Fibroblast of pulmonary artery (primary cell): ENCODE results near the gene NIFK.
"Not testable (repeated sequence)": the region's sequence is repeated elsewhere in the genome, so short reads cannot be mapped to it uniquely, and the experiment has no call there.

ENCODE experiments used
- DNase-seq: peaks from one replicate; pipeline ENCODE4 v3.0.0-alpha.2; 2010; ENCODE audit warnings: low read depth
- H3K4me3 ChIP-seq: replicated peaks from 2 replicates; pipeline ENCODE4 v1.5.1; 2011; ENCODE audit warnings: low read depth, mild to moderate bottlenecking, control low read depth, low read length, moderate library complexity
- TF ChIP-seq, protein P1 (sequence below): IDR thresholded peaks from 2 replicates; pipeline ENCODE4 v1.5.1; 2011; ENCODE audit warnings: mild to moderate bottlenecking, control low read depth, low read length, inconsistent platforms; ENCODE audit errors: missing control alignments

NIFK gene

DNA sequence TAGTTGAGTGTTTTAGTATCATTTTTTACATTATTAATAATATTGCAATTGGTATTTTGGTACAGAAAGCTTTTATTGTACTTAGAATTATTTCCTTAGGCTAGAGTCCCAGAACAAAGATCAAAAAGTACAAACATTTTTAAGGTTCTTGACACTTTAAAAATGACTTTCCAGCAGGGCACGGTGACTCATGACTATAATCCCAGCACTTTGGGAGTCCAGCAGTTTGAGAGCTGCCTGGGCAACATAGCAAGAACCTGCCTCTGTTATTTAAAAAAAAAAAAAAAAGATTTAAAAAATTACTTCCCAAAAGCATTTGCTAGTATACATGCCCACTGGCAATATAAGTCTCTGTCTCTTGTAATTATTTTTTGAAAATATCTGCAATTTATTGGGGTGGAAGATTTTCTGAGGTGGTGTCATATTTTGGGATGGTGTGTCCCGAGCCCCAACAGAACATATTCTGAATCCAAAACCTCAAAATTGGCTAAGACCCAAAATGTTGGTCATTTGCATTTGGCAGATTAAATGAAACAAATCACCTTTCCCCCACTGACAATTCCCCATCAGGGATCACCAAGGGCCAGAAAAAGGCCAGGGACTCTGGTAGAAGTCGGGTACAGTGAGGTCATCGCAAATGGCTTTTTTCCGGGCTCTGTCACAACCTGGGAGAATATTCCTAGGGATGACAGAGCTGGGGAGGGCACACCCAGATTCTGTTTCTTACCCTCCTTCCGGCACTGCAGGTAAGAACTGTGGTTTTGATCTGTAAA, 42.1 kb downstream of the NIFK start:
- TF ChIP-seq, protein P1, sequence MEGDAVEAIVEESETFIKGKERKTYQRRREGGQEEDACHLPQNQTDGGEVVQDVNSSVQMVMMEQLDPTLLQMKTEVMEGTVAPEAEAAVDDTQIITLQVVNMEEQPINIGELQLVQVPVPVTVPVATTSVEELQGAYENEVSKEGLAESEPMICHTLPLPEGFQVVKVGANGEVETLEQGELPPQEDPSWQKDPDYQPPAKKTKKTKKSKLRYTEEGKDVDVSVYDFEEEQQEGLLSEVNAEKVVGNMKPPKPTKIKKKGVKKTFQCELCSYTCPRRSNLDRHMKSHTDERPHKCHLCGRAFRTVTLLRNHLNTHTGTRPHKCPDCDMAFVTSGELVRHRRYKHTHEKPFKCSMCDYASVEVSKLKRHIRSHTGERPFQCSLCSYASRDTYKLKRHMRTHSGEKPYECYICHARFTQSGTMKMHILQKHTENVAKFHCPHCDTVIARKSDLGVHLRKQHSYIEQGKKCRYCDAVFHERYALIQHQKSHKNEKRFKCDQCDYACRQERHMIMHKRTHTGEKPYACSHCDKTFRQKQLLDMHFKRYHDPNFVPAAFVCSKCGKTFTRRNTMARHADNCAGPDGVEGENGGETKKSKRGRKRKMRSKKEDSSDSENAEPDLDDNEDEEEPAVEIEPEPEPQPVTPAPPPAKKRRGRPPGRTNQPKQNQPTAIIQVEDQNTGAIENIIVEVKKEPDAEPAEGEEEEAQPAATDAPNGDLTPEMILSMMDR = no peak
- DNase-seq = peak; percentile 42
- no peak overlapping the region for H3K4me3 ChIP-seq

DNA sequence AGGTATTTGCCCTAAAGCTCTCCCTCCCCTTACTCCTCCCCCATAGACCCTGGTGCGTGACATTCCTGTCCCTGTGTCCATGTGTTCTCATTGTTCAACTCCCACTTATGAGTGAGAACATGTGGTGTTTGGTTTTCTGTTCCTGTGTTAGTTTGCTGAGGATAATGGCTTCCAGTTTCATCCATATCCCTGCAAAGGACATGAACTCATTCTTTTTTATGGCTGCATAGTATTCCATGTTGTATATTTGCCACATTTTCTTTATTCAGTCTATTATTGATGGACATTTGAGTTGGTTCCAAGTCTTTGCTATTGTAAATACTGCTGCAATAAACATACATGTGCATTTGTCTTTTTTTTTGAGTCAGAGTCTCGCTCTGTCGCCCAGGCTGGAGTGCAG, 46.1 kb downstream of the NIFK start:
- DNase-seq, H3K4me3 ChIP-seq: not testable (repeated sequence)

DNA sequence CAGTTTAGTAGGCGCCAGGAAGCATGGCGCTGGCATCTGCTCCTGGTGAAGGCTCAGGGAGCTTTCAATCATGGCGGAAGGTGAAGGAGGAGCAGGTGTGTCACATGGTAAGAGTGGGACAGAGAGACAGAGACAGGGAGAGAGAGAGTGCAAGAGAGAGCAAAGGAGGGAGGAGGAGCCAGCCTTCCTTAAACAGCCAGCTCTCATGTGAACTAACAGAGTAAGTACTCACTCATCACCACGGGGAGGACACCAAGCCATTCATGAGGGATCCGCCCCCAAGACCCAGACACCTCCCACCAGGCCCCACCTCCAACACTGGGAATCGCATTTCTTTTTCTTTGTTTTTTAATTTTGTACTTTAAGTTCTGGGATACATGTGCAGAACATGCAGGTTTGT, 46.6 kb downstream of the NIFK start:
- DNase-seq = no peak
- TF ChIP-seq, protein P1 = no peak
- H3K4me3 ChIP-seq = no peak overlapping the region

DNA sequence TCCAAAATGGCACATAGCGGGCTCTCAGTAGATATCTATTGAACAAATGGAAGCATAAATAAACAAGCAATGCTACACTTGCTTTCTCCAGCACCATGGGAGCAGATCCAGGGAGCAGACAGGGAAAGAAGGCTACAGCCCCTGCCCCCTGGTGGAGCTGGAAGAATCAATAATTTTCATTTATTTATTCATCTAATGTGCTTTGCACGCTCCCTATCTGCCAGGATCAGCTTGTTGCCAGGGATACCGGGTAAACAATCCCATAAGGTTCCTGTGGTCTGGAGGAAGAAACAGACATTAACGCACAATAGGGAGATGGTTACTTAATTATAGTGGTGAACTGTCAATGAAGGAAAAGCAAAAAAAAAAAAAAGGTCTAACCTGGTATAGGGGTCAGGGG, 47.3 kb downstream of the NIFK start:
- DNase-seq = peak; percentile 60
- TF ChIP-seq, protein P1 = peak; percentile 44
- H3K4me3 ChIP-seq = no peak overlapping the region

DNA sequence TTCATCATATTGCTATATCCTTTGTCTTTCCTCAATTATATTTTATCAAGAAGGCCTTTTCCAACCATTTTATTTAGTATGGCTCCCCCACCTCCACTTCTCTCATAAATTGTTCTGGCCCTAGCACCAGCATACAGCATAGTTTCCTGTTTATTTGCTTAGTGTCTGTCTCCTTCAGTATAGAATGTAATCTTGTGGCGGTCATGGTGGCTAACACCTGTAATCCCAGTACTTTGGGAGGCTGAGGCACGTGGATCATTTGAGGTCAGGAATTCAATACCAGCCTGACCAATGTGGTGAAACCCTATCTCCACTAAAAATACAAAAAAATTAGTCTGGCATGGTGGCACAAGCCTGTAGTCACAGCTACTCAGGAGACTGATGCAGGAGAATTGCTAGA, 47.9 kb downstream of the NIFK start:
- H3K4me3 ChIP-seq = no peak overlapping the region
- TF ChIP-seq, protein P1 = no peak
- no peak for DNase-seq

DNA sequence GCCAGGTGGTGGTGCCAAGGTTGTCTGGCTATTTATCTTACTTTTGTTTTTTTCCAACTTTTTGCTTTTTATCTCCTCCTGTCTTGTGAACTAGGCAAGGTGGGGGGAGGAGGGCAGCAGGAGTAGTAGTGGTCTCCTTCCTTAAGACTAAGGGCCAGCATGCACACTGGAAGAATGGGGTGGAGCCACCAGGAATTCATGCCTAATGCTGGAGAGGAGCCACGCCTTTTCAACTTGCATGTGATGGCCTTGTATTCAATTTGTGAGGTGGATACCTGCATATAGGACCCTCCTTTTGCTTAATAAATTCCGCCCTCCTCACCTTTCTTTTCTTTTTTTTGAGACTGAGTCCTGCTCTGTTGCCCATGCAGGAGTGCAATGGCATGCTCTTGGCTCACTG, 49.8 kb downstream of the NIFK start:
- TF ChIP-seq, protein P1 = no peak
- H3K4me3 ChIP-seq = no peak overlapping the region
- DNase-seq = no peak

DNA sequence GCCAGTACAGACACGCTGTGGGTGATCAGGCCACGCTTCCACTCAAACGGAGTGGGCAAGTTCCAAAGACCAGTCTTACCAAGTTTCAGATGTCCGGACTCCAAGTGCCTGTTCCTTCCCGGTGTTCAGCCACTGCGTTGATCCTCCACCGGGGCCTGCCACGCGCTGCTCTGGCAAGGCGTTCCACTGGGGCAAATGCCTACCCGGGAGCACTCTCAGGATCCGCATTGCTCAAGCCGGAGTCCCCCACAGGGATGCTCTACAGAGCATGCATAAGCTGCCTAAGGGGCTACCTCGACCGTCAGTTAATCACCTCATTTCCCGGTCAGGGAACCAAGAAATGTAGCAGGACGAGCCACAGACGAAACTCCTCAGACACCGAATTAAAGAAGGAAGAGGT, 50.5 kb downstream of the NIFK start:
- TF ChIP-seq, protein P1 = no peak
- no peak overlapping the region for H3K4me3 ChIP-seq
- no peak for DNase-seq
